HUES6 (cell line): ENCODE data around the gene DNAH11.
"Not testable (repeated sequence)": the region's sequence is repeated elsewhere in the genome, so short reads cannot be mapped to it uniquely, and the experiment has no call there.

Experiments
- H3K27ac ChIP-seq: 2 replicates; pipeline ENCODE4 v1.7.0; 2013; ENCODE audit warnings: low read depth, mild to moderate bottlenecking, low read length, inconsistent platforms
- H3K27me3 ChIP-seq: 2 replicates; pipeline ENCODE4 v1.6.1; 2013; ENCODE audit warnings: low read length; ENCODE audit not compliant: control insufficient read depth, insufficient read depth
- H3K36me3 ChIP-seq: 2 replicates; pipeline ENCODE4 v1.6.1; 2013; ENCODE audit warnings: low read length; ENCODE audit not compliant: control insufficient read depth, insufficient read depth
- H3K4me1 ChIP-seq: 2 replicates; pipeline ENCODE4 v1.6.1; 2013; ENCODE audit warnings: low read length; ENCODE audit not compliant: control insufficient read depth, insufficient read depth
- H3K4me3 ChIP-seq: 2 replicates; pipeline ENCODE4 v1.5.1; 2013; ENCODE audit warnings: low read depth, low read length
- H3K9ac ChIP-seq: one replicate; pipeline ENCODE4 v1.6.1; 2013; ENCODE audit warnings: mild to moderate bottlenecking, low read length
- H3K9me3 ChIP-seq: 2 replicates; pipeline ENCODE4 v1.6.1; 2013; ENCODE audit warnings: low read depth, low read length; ENCODE audit not compliant: control insufficient read depth, insufficient read depth

Gene DNAH11

DNA sequence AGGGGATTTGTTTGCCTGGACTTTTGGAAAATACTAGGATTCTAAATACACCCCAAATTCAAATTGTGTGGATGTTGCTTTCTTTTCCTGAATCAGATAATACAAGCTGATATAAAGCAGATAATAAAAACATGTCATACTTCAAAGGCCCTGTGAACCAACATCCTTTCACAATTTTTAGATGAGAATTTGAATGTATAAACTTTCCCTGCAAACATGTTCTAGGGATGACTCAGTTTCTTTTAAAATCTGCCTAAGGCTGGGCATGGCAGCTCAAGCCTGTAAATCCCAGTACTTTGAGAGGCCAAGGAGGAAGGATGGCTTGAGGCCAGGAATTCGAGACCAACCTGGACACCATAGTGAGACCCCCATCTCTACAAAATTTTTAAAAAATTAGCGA, 340.7 kb downstream of the DNAH11 start:
- H3K4me1 ChIP-seq, H3K9me3 ChIP-seq, H3K36me3 ChIP-seq, H3K27ac ChIP-seq, H3K9ac ChIP-seq, H3K27me3 ChIP-seq, H3K4me3 ChIP-seq: not testable (repeated sequence)

DNA sequence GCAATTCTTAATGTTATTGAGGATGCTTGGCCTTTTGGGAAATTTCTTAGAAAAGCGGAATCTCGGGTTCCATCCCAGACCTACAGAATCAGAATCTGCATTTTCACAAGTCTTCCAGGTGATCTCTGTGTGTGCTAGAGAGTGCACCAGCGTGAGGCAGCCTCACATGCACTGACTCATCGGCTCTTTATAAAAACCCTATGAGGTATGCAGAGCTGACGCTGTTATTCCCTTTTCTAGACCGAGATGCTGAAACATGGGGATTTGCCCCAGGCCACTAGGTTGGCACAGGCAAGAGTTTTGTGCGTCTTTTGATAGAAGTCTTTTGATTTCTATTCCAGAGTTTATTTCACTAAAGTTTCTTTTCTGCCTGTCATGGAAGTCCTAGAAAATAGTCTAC, 341.7 kb downstream of the DNAH11 start:
- Histone ChIP-seq H3K27me3 (no peaks in the 10 kb centered on the region), H3K9ac (no peak overlapping the region), H3K27ac (no peak overlapping the region), H3K9me3 (no peaks in the 10 kb centered on the region), H3K36me3 (no peaks in the 10 kb centered on the region), H3K4me1 (peaks cover 8% of the 10 kb centered on the region), H3K4me3 (no peak overlapping the region)

DNA sequence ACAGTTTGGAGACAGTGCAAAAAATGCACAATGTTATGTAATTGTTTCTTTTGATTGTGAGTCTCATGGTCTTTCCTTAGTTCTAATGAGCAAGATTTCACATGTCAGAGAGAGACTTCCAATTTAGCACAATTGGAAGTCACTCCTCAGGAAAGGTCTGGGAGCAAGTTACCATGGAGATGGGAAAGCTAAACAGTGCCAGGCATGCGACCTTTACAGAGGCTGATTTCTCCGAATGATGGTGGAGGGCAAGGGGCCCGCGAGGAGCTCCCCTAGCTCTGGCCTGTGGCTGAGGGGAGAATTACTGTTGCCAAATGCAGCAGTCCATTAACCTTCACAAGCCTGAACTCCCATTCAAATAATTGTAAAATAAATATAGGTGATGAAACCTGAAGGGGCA, 343.6 kb downstream of the DNAH11 start:
- no peaks in the 10 kb centered on the region for H3K36me3 ChIP-seq
- no peak overlapping the region for H3K4me3 ChIP-seq
- H3K9ac ChIP-seq: no peak overlapping the region

DNA sequence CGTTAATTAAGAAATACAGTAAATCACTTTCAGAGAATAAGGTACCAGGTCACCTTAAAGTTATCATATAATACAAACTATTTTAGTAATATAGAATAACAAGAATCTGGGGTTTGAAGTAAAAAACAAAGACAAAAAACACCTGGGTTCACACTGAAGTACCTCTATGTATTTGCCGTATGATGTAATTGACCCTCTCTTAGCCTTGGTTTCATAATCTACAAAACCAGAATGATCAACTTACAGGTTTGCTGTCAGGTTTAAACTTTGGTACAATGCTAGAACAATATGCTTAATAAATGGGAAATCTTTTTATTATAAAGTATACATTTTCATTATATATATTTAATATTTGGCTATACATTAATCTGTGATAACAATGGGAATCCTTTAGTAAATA, 344.5 kb downstream of the DNAH11 start:
- H3K4me1 ChIP-seq: peaks cover 8% of the 10 kb centered on the region
- H3K9me3 ChIP-seq: no peaks in the 10 kb centered on the region
- H3K4me3 ChIP-seq: no peak overlapping the region
- no peak overlapping the region for H3K9ac ChIP-seq
- no peak overlapping the region for H3K27ac ChIP-seq
- H3K36me3 ChIP-seq: no peaks in the 10 kb centered on the region
- no peaks in the 10 kb centered on the region for H3K27me3 ChIP-seq

More for the DNA sequence above, 343.6 kb downstream of the DNAH11 start:
- no peak overlapping the region for H3K27ac ChIP-seq
- peaks cover 8% of the 10 kb centered on the region for H3K4me1 ChIP-seq
- H3K27me3 ChIP-seq: no peaks in the 10 kb centered on the region
- no peaks in the 10 kb centered on the region for H3K9me3 ChIP-seq

DNA sequence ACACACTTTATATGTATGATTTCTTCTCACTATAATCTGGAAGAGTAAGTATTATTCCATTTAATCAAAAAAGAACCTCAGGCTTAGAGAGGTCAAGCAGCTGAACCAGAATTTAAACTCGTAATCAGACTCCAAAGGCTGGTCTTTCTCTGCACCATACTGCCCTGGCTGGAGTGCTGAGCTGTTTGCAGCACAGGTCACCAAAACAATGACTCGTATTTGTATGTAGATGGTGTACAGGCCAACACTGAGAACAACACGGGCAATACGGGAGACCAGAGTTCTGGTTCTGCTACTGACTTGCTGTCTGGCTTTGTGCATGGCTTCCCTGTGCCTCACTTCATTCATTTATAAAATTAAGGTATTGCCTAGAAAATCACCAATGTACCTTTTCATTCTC, 344.9 kb downstream of the DNAH11 start:
- H3K27ac ChIP-seq: no peak overlapping the region
- H3K9me3 ChIP-seq: no peaks in the 10 kb centered on the region
- H3K4me3 ChIP-seq: no peak overlapping the region
- H3K9ac ChIP-seq: no peak overlapping the region
- no peaks in the 10 kb centered on the region for H3K36me3 ChIP-seq
- no peaks in the 10 kb centered on the region for H3K27me3 ChIP-seq
- H3K4me1 ChIP-seq: peaks cover 8% of the 10 kb centered on the region

DNA sequence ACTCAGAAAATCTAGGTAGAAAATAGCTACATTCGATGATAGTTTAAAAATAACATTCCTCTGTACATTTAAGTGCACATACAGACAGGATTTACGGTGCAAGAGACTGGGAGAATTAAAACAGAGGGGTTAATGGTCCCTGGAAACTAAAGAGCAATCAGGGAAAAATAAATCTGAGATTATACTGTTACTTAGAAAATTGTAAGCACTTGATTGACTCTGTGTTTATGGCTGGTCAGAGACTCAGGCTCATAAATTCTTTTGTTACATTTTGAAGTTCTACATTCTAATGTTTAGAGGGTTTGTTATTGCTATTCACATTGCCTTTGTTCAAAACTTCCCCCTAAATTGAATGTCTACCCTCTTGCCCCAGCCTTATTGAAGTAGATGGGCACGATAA, 348.5 kb downstream of the DNAH11 start:
- Histone ChIP-seq H3K4me1 (peaks cover 8% of the 10 kb centered on the region), H3K4me3 (no peak overlapping the region), H3K9ac (no peak overlapping the region), H3K36me3 (0 out of 2 replicates have a peak, but pooled peaks cover 3% of the 10 kb centered on the region), H3K9me3 (no peaks in the 10 kb centered on the region), H3K27ac (no peak overlapping the region), H3K27me3 (no peaks in the 10 kb centered on the region)

DNA sequence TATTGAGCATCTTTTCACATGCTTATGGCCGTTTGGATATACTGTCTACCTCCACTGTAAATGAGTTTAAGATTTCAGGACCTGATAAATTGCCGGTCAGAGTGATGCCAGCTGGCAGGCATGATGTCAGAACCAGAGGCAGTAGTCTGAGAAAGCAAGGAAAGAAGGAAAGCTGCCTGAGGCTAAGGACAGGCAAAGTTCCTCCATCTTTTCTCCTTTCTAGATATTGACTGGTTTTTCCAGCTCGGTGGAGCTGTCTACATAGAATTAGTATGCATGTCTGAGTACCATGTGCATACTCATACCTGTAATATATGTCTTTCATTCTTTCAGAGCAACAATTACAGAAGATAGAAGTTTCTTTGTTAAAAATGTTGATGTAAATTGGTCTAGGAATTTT, 350.6 kb downstream of the DNAH11 start:
- H3K9ac ChIP-seq: no peak overlapping the region
- H3K4me3 ChIP-seq: no peak overlapping the region
- no peaks in the 10 kb centered on the region for H3K27me3 ChIP-seq
- H3K4me1 ChIP-seq: no peaks in the 10 kb centered on the region
- peaks cover 9% of the 10 kb centered on the region for H3K36me3 ChIP-seq
- no peaks in the 10 kb centered on the region for H3K9me3 ChIP-seq
- H3K27ac ChIP-seq: no peak overlapping the region

DNA sequence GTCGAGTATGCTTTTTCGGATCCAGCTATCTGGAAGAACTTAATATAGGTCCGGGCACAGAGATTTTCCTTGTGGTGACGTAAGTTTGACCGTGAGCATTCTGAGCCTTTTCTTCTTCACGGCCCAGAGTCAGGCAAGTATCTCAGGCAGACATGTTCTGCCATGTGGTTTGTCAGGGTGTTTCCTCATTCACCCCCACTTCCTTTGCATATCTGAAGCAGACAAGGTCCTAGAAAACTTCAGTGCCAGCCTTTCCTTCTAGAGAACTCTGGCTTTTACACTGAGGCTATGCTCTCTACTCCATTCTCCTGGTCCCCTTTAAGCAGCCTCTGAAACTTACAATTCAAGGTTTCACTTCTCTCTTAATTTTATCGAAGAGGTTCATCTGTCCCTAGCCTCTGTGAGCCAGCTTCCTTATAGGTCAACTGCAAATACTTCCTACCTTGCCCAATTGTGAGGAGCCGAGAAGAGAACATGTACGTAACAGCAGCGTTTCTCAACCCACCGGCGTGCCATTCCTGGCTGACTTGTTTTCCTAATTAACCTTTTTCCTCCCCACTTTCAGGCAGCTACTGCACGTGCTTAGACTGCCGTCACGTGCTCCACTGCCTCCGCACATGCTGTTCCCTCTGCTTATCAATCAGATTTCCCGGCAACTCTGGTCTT, 355.6 kb downstream of the DNAH11 start:
- H3K27ac ChIP-seq: no peak overlapping the region
- H3K4me1 ChIP-seq: no peaks in the 10 kb centered on the region
- H3K9ac ChIP-seq: no peak overlapping the region
- no peaks in the 10 kb centered on the region; the same call in 1 of the 2 replicates for H3K9me3 ChIP-seq
- peaks cover 59% of the 10 kb centered on the region for H3K36me3 ChIP-seq
- no peaks in the 10 kb centered on the region for H3K27me3 ChIP-seq
- no peak overlapping the region for H3K4me3 ChIP-seq

DNA sequence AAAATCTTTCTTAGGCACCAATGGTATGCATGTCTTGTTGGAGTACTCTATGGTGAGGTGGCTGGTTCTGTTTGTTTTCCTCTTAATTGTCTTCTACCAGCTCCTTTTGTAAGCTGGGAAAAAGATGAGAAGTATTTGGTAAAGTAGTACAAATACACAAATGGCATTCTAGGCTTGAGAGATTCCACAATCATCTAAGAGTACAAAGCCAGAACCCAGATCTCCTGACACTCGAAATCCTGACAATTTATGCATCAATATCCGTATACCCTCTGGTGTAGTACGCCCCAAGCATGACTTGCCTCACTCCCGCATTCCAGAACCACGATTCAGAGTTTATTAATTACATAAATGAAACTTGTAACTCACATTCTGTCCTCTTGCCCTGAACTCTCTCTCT, 359.4 kb downstream of the DNAH11 start:
- H3K27ac ChIP-seq: no peak overlapping the region
- no peaks in the 10 kb centered on the region for H3K27me3 ChIP-seq
- H3K9me3 ChIP-seq: no peaks in the 10 kb centered on the region; the same call in 1 of the 2 replicates
- no peak overlapping the region for H3K9ac ChIP-seq
- H3K36me3 ChIP-seq: peaks cover 93% of the 10 kb centered on the region
- no peaks in the 10 kb centered on the region for H3K4me1 ChIP-seq
- H3K4me3 ChIP-seq: no peak overlapping the region

DNA sequence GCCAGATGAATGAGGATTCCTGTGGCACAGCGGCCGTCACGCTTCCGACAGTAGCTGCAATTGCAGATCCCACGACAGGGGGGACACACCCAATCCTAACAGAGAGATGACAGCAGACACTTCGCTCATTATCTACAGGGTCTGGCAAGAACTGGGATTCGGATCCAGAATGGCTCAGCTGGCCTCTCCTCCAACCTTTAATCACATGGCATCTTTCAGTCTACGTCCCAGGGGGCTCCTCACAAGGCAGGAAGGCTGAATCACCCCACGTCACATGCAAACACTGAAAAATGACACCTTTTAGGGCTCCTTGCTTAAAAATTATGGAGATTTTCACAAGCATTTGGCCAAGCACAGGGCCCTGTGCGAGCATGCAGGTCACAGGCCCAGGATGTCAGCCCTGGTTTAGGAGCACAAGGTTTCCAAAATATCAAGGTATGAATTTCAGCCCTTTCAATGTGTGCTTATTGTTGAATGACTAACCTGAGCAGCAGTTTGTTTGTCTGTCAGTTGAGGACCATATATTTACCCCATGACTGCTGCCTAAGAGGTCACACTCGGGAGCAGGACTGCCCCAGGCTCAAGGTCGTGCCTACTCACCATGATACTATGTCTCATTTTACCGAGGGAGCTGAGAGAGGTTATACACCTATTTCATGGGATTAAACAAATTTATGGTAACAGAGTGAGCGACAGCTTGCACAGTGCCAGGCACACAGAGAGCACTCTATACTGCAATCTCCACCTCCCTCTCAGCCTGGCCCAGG, 360.4 kb downstream of the DNAH11 start:
- no peaks in the 10 kb centered on the region for H3K27me3 ChIP-seq
- H3K4me1 ChIP-seq: no peaks in the 10 kb centered on the region
- H3K27ac ChIP-seq: no peak overlapping the region
- no peaks in the 10 kb centered on the region; the same call in 1 of the 2 replicates for H3K9me3 ChIP-seq
- H3K36me3 ChIP-seq: peaks cover 99% of the 10 kb centered on the region
- H3K9ac ChIP-seq: no peak overlapping the region
- H3K4me3 ChIP-seq: no peak overlapping the region

DNA sequence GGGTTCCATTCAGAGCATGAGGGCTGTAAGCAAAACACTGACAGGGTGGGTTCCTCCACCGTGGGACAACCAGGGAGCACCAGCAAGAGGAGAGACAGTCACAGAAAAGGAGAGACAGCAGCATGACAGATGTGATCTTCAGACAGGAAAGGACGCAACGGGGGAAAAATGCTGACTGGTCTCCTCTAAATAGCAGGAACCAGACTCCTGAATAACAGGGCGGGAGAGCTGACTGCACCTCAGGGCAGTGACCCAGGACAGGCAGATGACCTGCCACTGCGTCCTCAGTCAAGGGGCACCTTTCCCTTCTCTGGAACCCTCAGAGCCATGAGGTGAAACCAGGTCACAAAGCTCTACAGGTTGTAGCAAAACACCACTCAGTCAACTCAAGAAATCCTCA, 365.9 kb downstream of the DNAH11 start:
- Histone ChIP-seq H3K9ac (no peak overlapping the region), H3K4me1 (no peaks in the 10 kb centered on the region), H3K27ac (no peak overlapping the region), H3K4me3 (no peak overlapping the region), H3K27me3 (no peaks in the 10 kb centered on the region), H3K36me3 (peaks cover 92% of the 10 kb centered on the region), H3K9me3 (no peaks in the 10 kb centered on the region)
